A549 (cell line): ENCODE measurements around the gene TMEM253.

Source experiments
- CEBPB ChIP-seq, 2 experiments: fragments of >200 bp in 1 of 2; sonication (Bioruptor Twin) in 1 of 2; formaldehyde crosslinking in 1 of 2; IDR thresholded peaks; 2 replicates each; pipeline ENCODE4 v1.6.1; 2012 to 2016
- CTCF ChIP-seq: fragments of >200 bp; sonication (Bioruptor Twin); formaldehyde crosslinking; IDR thresholded peaks from 3 replicates; pipeline ENCODE4 v1.5.1; 2016
- EHMT2 ChIP-seq: fragments of 200-600 bp; sonication (generic); IDR thresholded peaks from 2 replicates; pipeline ENCODE4 v1.6.1; 2016; ENCODE audit warnings: antibody characterized with exemption, low read depth, mild to moderate bottlenecking, moderate library complexity
- EP300 ChIP-seq, 2 experiments: fragments of >200 bp; sonication (Bioruptor Twin); formaldehyde crosslinking; IDR thresholded peaks; 2 replicates in 1 of 2; 3 replicates in 1 of 2; pipeline ENCODE4 v1.6.1; 2016 to 2017
- RARB ChIP-seq: fragments of 250-450 bp; sonication (Bioruptor Pico); IDR thresholded peaks from 2 replicates; pipeline ENCODE4 v1.8.0; 2021; ENCODE audit warnings: mild to moderate bottlenecking, moderate library complexity
- USF2 ChIP-seq: fragments of 450-650 bp; IDR thresholded peaks from 2 replicates; pipeline ENCODE4 v1.6.1; 2014; ENCODE audit warnings: antibody characterized with exemption

- TF ChIP-seq USF2 (no peak), EHMT2 (no peak), EP300 (IDR thresholded peaks at IDR 0.05) (no peak), CTCF (no peak), RARB (CRISPR knock-in tag) (no peak), CEBPB (IDR thresholded peaks at IDR 0.05) (no peak)
Observed at GRCh38 chr14:21083565-21084325, 17.1 kb upstream of the TMEM253 start.
